COLO668 (cell line): Measurements from ENCODE around the gene AQR.
"Not testable (repeated sequence)": the region's sequence is repeated elsewhere in the genome, so short reads cannot be mapped to it uniquely, and the experiment has no call there.

Source experiments
- DNase-seq: peaks from one replicate; lab custom pipeline; 2025; ENCODE audit not compliant: unreplicated experiment; lab: John Stamatoyannopoulos, UW

AQR gene

GRCh38 chr15:34969340-34970097 is at the start of gene AQR:
TSS of gene AQR (minus strand) at chr15:34969742. CDS start at chr15:34969613, 129 bp downstream.
- peak; percentile 93 for DNase-seq

- no peak for DNase-seq
These were observed 44.7 kb upstream of the AQR start for GRCh38 chr15:35014241-35014640.

DNA sequence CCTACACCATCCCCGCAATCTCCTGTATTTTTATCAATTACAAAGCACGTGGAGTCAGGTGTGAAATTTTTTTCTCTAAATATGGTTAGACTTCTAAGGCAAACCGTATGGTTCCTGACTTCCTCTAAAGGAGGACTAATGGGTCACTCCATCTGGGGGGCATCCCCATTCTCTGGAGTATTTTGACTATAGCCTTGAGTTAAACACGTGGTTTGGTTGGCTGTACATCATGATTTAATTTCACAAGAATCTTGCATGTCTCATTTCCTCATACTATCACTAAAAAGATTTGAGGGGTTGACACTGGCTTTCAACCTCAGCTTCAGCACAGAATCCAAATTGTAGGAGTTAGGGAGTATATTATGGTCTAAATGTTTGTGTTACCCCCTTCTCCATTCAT is 43.8 kb upstream of the AQR start:
- no peak for DNase-seq

DNA sequence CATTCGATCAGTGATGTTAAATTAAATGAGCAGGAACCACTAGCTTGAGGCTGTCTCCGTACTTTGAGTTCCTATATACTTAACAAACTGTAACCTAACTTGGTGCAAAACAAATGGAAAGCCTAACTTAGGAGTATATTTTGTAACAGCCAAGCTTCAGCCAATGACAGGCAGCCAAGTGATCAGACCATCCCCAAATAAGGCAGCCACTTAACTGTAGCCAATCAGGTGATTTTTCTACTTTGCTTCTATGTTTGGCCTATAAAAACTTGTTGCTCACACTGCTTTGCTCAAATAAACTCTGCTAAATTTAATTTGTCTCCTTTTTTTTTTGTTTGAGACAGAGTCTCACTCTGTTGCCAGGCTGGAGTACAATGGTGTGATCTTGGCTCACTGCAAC is 37.9 kb upstream of the AQR start:
- DNase-seq = no peak

GRCh38 chr15:35005933-35006332 is 36.4 kb upstream of the AQR start:
- no peak for DNase-seq

GRCh38 chr15:35003928-35004327 is 34.4 kb upstream of the AQR start:
- no peak for DNase-seq

- DNase-seq = no peak
These were observed 31.0 kb upstream of the AQR start for GRCh38 chr15:35000511-35000910.

DNA sequence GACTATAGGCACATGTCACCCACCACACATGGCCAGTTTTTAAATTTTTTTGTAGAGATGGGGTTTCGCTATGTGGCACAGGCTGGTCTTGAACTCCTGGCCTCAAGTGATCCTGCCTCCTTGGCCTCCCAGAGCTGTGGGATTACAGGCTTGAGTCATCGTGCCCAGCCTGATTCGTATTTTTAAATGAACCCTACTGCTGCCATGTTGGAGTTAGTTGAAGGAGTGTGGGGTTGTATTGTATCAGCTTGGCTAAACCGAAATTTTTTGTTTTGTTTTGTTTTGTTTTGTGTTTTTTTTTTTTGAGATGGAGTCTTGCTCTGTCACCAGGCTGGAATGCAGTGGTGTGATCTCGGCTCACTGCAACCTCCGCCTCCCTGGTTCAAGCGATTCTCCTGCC is 30.4 kb upstream of the AQR start:
- DNase-seq = no peak

DNA sequence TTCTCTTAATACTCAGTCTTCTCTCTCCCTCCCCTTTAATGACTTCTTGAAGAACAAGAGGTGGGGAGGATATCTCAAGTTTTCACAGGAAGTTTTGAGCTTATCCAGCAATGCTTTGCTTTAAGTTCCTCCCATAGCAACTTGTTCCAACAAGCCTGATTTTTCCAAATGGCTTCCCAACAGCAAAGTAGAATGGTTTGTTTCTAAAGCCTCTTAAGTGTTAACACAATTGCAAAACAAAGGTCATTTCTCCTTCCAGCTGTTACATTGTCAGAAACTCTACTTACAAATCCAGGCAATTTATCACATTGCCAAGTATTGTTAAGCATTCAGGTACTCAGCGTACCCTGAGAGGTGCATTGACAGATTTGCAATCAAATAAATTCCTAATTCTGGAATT is 25.4 kb upstream of the AQR start:
- DNase-seq = no peak

DNA sequence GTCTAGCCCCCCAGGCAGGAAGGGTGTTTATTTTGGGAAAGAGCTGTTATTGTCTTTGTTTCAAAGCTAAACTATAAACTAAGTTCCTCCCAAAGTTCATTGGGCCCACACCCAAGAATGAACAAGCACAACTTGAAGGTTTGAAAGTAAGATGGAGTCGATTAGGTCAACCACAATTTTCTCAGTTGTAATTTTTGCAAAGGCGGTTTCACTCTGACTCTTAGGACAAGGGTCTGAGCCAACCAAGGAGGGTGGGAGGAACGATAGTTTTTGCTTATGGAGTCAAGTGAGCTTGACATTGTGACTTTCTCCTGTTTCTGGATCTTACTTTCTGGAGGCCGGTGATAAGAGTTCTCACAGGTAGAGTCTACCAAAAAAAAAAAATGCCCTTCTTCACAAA is 24.3 kb upstream of the AQR start:
- no peak for DNase-seq

DNA sequence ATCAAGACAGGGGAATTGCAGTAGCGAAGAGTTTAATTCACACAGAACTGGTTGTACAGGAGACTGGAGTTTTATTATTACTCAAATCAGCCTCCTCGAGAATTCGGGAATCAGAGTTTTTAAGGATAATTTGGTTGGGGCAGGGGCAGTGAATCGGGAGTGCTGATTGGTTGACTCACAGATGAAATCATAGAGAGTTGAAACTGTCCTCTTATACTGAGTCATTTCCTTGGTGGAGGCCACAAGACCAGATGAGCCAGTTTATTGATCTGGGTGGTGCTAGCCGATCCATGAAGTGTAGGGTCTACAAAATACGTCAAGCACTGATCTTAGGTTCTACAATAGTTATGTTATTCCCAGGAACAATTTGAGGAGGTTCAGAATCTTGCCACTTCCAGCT is 23.9 kb upstream of the AQR start:
- no peak for DNase-seq

GRCh38 chr15:34988027-34988902 is 18.7 kb upstream of the AQR start, which contains the start of gene ZNF770:
TSS of gene ZNF770 (minus strand) at chr15:34988287. CDS start at chr15:34983434, 4,853 bp downstream.
- peak; percentile 87 for DNase-seq

GRCh38 chr15:34987609-34988026 is 18.1 kb upstream of the AQR start:
- DNase-seq = no peak

- DNase-seq = no peak
These were observed 17.4 kb upstream of the AQR start for GRCh38 chr15:34986771-34987480.

DNA sequence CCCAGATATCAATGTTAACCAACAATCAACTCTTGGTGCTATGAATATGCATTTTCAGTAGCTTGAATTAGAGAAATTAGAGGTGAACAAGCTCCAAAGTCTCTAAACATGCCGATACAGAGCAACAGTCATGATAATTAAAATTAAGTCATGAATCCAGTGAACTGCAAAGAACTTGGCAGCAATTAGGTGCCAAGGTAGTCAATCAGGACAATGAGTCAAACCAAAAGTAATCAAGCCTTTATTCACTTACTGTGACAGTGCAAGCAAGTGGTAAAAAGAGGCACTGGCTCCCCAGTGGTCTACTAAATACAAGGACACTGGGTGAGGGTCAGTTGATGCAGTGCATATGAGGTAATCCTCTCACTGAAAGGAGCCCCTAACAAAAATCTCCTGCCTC is 16.8 kb upstream of the AQR start:
- DNase-seq = no peak

GRCh38 chr15:34984889-34985630 is 15.5 kb upstream of the AQR start:
- DNase-seq = no peak

DNA sequence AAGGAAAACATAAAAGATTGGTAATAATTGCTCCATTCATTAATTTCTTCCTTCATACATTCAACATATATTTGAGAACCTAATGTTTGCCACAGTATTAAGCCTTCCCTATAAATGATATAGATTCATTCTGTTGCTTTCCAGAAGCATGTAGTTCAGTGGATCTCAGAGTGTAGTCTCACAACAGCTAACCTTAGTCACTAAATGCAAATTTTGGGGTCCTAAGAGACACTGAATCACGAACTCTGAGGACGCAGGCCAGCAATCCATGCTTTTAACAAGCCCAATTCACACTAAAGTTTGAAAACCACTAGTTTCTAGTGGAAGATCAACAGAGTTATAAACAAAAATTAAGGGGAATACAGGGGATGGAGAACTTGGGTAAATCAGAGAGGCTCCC is 7.2 kb upstream of the AQR start:
- no peak for DNase-seq

DNA sequence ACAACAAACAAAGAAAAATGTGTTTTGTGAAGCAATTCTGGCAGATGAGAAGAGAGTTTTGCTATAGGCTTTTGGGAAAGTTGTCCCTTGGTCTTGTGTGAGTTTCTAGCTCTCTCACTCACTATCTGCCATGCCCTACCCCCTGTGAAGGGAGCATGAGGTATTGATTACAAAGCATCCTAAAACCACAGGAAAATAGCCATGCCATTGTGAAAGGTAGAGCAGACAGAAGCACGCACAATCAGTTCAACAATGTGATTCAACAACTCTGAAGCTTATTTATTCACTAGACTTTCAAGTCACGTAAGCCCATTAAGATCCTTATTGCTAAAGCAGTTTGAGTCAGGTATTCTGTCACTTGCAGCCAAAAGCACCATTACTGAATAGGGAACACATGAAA is 6.5 kb upstream of the AQR start:
- DNase-seq = no peak

- no peak for DNase-seq
These were observed 4.0 kb upstream of the AQR start for GRCh38 chr15:34973512-34973911.

DNA sequence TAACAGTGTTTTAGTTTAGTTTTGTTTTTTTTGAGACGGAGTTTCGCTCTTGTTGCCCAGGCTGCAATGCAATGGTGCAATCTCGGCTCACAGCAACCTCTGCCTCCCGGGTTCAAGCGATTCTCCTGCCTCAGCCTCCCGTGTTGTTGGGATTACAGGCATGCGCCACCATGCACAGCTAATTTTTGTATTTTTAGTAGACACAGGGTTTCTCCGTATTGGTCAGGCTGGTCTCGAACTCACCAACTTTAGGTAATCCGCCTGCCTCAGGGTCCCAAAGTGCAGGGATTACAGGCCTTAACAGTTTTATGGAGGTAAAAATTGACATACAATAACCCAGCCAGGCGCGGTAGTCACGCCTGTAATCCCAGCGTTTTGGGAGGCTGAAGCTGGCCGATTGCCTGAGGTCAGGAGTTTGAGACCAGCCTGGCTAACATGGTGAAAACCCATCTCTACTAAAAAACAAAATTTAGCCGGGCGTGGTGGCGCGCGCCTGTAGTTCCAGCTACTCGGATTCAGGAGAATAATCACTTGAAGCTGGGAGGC is 629 bp upstream of the AQR start:
- not testable (repeated sequence) for DNase-seq

- no peak for DNase-seq
These were observed 5.3 kb downstream of the AQR start for GRCh38 chr15:34964277-34964676.
